ENCODE data around the gene WDR18.

The WDR18 gene

GRCh38 chr19:1025960-1026782 lies 42.0 kb downstream of the WDR18 start, which contains the start of gene CNN2:
Gene CNN2 (plus strand): TSS chr19:1026608. CDS start chr19:1026662, 54 bp downstream.
- DNase-seq: peak; percentile 76

DNA sequence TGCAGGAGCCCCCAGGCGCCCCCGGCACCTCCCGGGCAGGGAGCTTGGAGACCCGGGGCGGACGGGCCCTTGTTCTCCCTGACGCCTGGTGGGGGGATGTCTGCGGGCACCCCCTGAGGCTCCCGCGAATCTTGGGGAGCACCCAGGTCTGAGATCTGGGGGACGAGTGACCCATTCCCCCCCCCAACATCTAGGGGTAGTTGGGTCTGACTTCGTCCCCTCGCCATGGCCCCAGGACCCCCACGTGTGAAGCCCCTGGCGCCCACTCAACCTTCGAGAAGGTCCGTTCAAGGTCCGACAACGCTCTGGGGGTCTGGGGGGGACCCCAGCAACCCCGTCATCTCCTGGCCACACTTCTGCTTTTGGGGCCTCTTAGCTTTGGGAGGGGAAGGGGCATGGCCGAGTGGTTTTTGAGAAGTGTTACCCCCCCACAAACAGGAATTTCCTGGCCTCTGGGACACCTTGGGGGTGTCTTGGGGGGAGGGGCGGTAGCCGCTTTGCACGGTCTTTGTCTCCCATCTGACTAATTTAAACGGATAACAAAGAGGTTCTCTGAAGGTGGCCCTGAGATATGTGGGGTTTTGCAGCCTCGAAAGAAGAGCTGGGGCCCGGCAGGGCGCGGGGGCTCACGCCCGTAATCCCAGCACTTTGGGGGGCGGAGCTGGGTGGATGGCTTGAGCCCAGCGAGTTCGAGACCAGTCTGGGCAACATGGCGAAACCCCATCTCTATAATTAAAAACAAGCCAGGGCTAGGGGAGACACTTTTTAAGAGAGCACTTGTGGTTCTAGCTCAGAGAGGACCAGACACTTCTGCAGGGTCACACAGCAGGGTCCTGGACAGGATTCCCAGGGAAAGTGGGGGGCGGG lies 42.9 kb downstream of the WDR18 start:
- peak; percentile 57 for DNase-seq

- DNase-seq: no peak
Observed at GRCh38 chr19:1027650-1028061, 43.5 kb downstream of the WDR18 start.

- DNase-seq: peak; percentile 68
Observed at GRCh38 chr19:1028062-1028926, 44.1 kb downstream of the WDR18 start.

DNA sequence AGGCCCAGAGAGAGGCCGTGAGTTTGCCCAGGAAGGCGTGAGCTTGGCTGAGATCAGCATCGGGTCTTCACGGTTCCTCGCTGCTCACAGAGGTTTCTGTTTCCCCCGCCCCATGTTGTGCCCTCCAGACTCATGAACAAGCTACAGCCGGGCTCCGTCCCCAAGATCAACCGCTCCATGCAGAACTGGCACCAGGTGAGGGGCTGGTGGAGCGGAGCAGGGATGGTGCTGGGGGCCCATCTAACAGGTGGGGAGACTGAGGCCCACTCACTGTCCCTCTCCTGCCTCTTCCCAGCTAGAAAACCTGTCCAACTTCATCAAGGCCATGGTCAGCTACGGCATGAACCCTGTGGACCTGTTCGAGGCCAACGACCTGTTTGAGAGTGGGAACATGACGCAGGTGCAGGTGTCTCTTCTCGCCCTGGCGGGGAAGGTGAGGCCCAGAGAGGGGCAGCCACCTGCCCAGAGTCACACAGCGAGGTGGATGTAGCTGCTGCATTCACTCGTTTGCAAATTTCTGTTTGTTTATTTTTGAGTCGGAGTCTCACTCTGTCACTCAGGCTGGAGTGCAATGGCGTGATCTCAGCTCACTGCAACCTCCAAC lies 48.2 kb downstream of the WDR18 start:
- DNase-seq: no peak

GRCh38 chr19:1035998-1036621 lies 52.0 kb downstream of the WDR18 start:
- peak; percentile 47 for DNase-seq

DNA sequence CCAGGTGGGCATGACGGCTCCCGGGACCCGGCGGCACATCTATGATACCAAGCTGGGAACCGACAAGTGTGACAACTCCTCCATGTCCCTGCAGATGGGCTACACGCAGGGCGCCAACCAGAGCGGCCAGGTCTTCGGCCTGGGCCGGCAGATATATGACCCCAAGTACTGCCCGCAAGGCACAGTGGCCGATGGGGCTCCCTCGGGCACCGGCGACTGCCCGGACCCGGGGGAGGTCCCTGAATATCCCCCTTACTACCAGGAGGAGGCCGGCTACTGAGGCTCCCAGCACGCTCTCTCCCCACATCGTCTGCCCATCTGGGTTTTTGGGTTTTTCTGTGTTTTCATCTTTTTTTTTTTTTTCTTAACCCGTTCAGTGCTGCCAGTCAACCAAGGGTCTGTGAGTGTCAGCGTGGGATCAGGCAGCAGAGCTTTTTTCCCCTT lies 53.5 kb downstream of the WDR18 start:
- peak; percentile 48 for DNase-seq

- no peak for DNase-seq
Observed at GRCh38 chr19:1038978-1039645, 55.0 kb downstream of the WDR18 start.

DNA sequence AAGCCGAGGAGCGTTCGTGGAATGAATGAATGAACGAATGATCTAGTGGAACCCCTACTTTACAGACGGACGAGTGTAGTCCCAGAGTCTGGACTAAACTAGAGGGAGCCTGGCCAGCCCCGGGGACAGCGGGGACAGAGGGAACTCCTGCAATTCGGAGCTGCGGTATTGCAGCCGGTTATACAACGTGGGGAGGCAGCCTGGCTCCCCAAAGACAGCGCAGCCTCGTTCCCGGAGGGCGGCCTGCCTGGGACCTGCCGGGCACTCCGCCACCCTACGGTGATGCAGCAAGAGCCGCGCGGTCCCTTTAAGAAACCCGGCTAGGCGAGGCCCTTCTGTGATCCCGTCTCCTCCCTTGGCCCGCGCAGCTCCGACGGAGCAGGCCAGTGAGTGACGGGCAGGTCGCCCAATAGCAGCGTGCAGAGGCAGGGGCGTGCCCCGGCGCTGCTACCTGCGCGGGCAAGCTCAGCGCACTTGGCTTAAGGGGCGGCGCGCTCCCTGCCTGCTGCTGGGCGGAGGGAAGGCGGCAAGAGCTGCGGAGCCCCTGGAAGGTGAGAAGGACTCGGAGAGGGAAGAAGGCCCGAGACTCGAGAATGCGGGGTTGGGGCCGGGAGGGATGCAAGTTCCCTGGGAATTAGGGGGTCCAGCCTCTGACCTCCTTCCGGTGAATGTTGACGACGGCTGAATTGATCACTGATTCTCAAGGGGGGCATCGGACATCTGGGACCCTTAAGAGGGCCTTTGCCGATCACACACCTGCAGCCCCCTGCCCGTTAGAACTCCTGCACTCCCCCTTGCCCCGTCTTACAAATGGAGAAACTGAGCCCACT lies 55.7 kb downstream of the WDR18 start, which contains the start of gene ABCA7:
Gene ABCA7 (plus strand): TSS at position 462 of the 830 bp plus-strand sequence. CDS start 1,255 bp downstream, outside the sequence.
- peak; percentile 100 for DNase-seq

GRCh38 chr19:1040476-1041271 lies 56.5 kb downstream of the WDR18 start:
- peak; percentile 87 for DNase-seq

- no peak for DNase-seq
Observed at GRCh38 chr19:1041272-1041834, 57.2 kb downstream of the WDR18 start.

DNA sequence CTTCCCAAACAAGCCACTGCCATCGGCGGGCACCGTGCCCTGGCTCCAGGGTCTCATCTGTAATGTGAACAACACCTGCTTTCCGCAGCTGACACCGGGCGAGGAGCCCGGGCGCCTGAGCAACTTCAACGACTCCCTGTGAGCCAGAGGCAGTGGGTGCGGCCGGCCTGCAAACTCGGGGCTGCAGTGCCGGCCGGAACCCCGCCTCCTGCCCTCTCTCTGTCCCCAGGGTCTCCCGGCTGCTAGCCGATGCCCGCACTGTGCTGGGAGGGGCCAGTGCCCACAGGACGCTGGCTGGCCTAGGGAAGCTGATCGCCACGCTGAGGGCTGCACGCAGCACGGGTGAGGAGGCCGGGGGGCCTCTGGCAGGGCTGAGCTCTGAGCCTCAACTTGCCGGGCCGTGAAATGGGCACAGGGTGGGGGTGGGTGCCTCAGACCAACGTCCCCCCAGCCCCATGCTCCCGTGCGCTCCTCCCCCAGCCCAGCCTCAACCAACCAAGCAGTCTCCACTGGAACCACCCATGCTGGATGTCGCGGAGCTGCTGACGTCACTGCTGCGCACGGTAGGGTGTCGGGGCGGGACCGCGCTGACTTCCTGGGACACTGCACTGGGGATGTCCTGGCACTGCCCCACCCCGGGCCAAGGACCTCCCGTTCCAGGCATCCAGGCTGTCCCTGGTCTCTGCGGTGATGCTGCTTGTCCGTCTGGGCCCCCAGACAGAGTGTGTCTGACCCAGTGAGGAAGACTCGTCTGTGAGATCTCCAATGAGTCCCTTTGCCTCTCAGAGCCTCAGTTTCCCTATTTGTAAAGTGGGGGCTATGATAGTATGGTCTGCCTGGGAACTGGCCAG lies 57.9 kb downstream of the WDR18 start:
- DNase-seq: no peak

- DNase-seq: no peak
Observed at GRCh38 chr19:1042689-1043511, 58.8 kb downstream of the WDR18 start.

Data from activated T-cell treated with anti-CD3 and anti-CD28 coated beads, Interleukin-2, amount 50 U/mL, for 1 hour (primary cell).